IMR-90 (cell line): ENCODE measurements around the gene OR10H3. TPM values are rescaled to one million over a fixed set of nuclear protein-coding genes. Genes with fewer than 3 reads are reported as not detected.

Experiments
- ATAC-seq: fragments of 200-7000 bp; cut with Tn5 transposase; 2 replicates; pipeline ENCODE4 v1.9.1; 2020; ENCODE audit warnings: low read depth, mild to moderate bottlenecking, moderate library complexity
- BruUV-seq: library from RNA; stranded (reverse); fragments of 400-500 nt; replicated peaks from 2 replicates; lab custom pipeline; 2021; lab: Mats Ljungman, UMichigan
- CTCF ChIA-PET: fragments of 300-600 bp; formaldehyde crosslinking; extraction: SDS; loops from one replicate; lab custom pipeline; 2021; ENCODE audit warnings: antibody characterized with exemption; lab: Yijun Ruan, JAX
- POLR2A ChIA-PET: fragments of 300-600 bp; sonication (Branson Sonifier 250); formaldehyde crosslinking; loops from one replicate; lab custom pipeline; 2022; ENCODE audit warnings: antibody characterized with exemption; ENCODE audit not compliant: unreplicated experiment; lab: Charles Lee
- DNase-seq: peaks from one replicate; pipeline ENCODE4 v3.0.0; 2013
- H2AFZ ChIP-seq: replicated peaks from 2 replicates; pipeline ENCODE3; 2013; ENCODE audit warnings: low read length, mild to moderate bottlenecking; ENCODE audit not compliant: poor library complexity
- H2AK5ac ChIP-seq: 2 replicates; pipeline ENCODE4 v1.6.1; 2013; ENCODE audit warnings: low read depth, low read length, inconsistent platforms
- H2AK9ac ChIP-seq: replicated peaks from 2 replicates; pipeline ENCODE3; 2013; ENCODE audit warnings: mild to moderate bottlenecking, low read depth, low read length, moderate library complexity; ENCODE audit not compliant: poor library complexity
- H2BK120ac ChIP-seq: 2 replicates; pipeline ENCODE4 v1.6.1; 2013; ENCODE audit warnings: low read depth, low read length, inconsistent platforms
- H2BK15ac ChIP-seq: 3 replicates; pipeline ENCODE4 v1.6.1; 2013; ENCODE audit warnings: low read depth, low read length, inconsistent platforms
- H2BK20ac ChIP-seq: 2 replicates; pipeline ENCODE4 v1.6.1; 2013; ENCODE audit warnings: low read depth, mild to moderate bottlenecking, inconsistent platforms, low read length, moderate library complexity
- H2BK5ac ChIP-seq: 2 replicates; pipeline ENCODE4 v1.6.1; 2013; ENCODE audit warnings: mild to moderate bottlenecking, low read depth, low read length, inconsistent platforms; ENCODE audit not compliant: poor library complexity, severe bottlenecking
- H3K14ac ChIP-seq: replicated peaks from 2 replicates; pipeline ENCODE4 v1.6.1; 2013; ENCODE audit warnings: low read depth, low read length, inconsistent platforms
- H3K18ac ChIP-seq: 2 replicates; pipeline ENCODE4 v1.6.1; 2013; ENCODE audit warnings: low read depth, low read length, control low read depth
- H3K23ac ChIP-seq: 2 replicates; pipeline ENCODE4 v1.6.1; 2013; ENCODE audit warnings: low read depth, low read length, inconsistent platforms
- H3K27ac ChIP-seq: 2 replicates; pipeline ENCODE4 v1.5.1; 2013; ENCODE audit warnings: mild to moderate bottlenecking, control low read depth, low read length; ENCODE audit not compliant: insufficient read depth
- H3K27me3 ChIP-seq: 2 replicates; pipeline ENCODE4 v1.6.1; 2013; ENCODE audit warnings: low read length; ENCODE audit not compliant: control insufficient read depth, insufficient read depth
- H3K36me3 ChIP-seq: 2 replicates; pipeline ENCODE4 v1.6.1; 2013; ENCODE audit warnings: low read length, mixed read lengths; ENCODE audit not compliant: control insufficient read depth, insufficient read depth
- H3K4ac ChIP-seq: 2 replicates; pipeline ENCODE4 v1.6.1; 2013; ENCODE audit warnings: low read depth, low read length, inconsistent platforms
- H3K4me1 ChIP-seq: 2 replicates; pipeline ENCODE4 v1.6.1; 2013; ENCODE audit warnings: low read length, mixed read lengths; ENCODE audit not compliant: control insufficient read depth, insufficient read depth
- H3K4me2 ChIP-seq: 2 replicates; pipeline ENCODE4 v1.6.1; 2013; ENCODE audit warnings: low read depth, mild to moderate bottlenecking, control low read depth, low read length, moderate library complexity
- H3K4me3 ChIP-seq: 2 replicates; pipeline ENCODE4 v1.5.1; 2013; ENCODE audit warnings: low read depth, mild to moderate bottlenecking, control low read depth, low read length, moderate library complexity; ENCODE audit not compliant: insufficient read depth
- H3K56ac ChIP-seq: 2 replicates; pipeline ENCODE4 v1.6.1; 2013; ENCODE audit warnings: low read length, inconsistent platforms; ENCODE audit not compliant: insufficient read depth; ENCODE audit errors: extremely low read depth
- H3K79me1 ChIP-seq, 2 experiments: 2 replicates each; pipeline ENCODE4 v1.6.1; 2013; ENCODE audit warnings: low read length in 2 of 2, inconsistent platforms in 1 of 2, low read depth in 1 of 2
- H3K9ac ChIP-seq: 2 replicates; pipeline ENCODE4 v1.6.1; 2013; ENCODE audit warnings: low read depth, low read length, control low read depth
- H3K9me1 ChIP-seq: 2 replicates; pipeline ENCODE4 v1.6.1; 2013; ENCODE audit warnings: low read length, inconsistent platforms; ENCODE audit not compliant: insufficient read depth
- H3K9me3 ChIP-seq: 2 replicates; pipeline ENCODE4 v1.6.1; 2013; ENCODE audit warnings: low read length; ENCODE audit not compliant: control insufficient read depth, insufficient read depth
- H4K20me1 ChIP-seq: 2 replicates; pipeline ENCODE4 v1.6.1; 2013; ENCODE audit warnings: low read length, inconsistent platforms; ENCODE audit not compliant: insufficient read depth
- H4K5ac ChIP-seq: 2 replicates; pipeline ENCODE4 v1.6.1; 2013; ENCODE audit warnings: mild to moderate bottlenecking, low read depth, low read length, control low read depth
- H4K8ac ChIP-seq, 2 experiments: 2 replicates each; pipeline ENCODE4 v1.6.1; 2013; ENCODE audit warnings: low read depth in 2 of 2, low read length in 2 of 2, control low read depth in 1 of 2, inconsistent platforms in 1 of 2
- H4K91ac ChIP-seq: 2 replicates; pipeline ENCODE4 v1.6.1; 2013; ENCODE audit warnings: low read depth, low read length, inconsistent platforms; ENCODE audit not compliant: insufficient read depth
- FOS ChIP-seq: fragments of 150-350 bp; IDR thresholded peaks from 2 replicates; pipeline ENCODE4 v1.6.1; 2016; ENCODE audit warnings: low read depth, low read length
- MAZ ChIP-seq: IDR thresholded peaks from 2 replicates; pipeline ENCODE4 v1.6.1; 2012; ENCODE audit warnings: low read depth, mild to moderate bottlenecking, low read length, improper control_type of control experiment, moderate library complexity, borderline replicate concordance
- NFE2L2 ChIP-seq: fragments of 150-350 bp; IDR thresholded peaks from 2 replicates; pipeline ENCODE4 v1.6.1; 2016; ENCODE audit warnings: low read depth, mild to moderate bottlenecking, low read length
- POLR2A ChIP-seq: IDR thresholded peaks from 2 replicates; pipeline ENCODE4 v1.6.1; 2012; ENCODE audit warnings: mild to moderate bottlenecking, low read depth, low read length
- RAD21 ChIP-seq: IDR thresholded peaks from 2 replicates; pipeline ENCODE4 v1.6.1; 2012; ENCODE audit warnings: low read length, improper control_type of control experiment
- RFX5 ChIP-seq: IDR thresholded peaks from 2 replicates; pipeline ENCODE4 v1.8.0; 2012; ENCODE audit warnings: low read depth, mild to moderate bottlenecking, low read length, moderate library complexity
- SMC3 ChIP-seq: fragments of 150-350 bp; IDR thresholded peaks from 2 replicates; pipeline ENCODE4 v1.6.1; 2016; ENCODE audit warnings: low read depth, mild to moderate bottlenecking, antibody characterized with exemption, low read length, moderate library complexity
- USF2 ChIP-seq: fragments of 150-350 bp; IDR thresholded peaks from 2 replicates; pipeline ENCODE4 v1.6.1; 2017; ENCODE audit warnings: mild to moderate bottlenecking, antibody characterized with exemption, low read length, low read depth
- WGBS, 2 experiments: methylation state at CpG; one replicate each; pipeline versions ENCODE4 v1.1.5 to v1.1.7; 2013; ENCODE audit warnings: missing lambda C conversion rate in 2 of 2; ENCODE audit not compliant: insufficient read length in 1 of 2; ENCODE audit errors: extremely low coverage in 2 of 2; 5-methylcytosine and 5-hydroxymethylcytosine counted together
- dilution Hi-C: fragments of 300-500 bp; cut with HindIII; formaldehyde crosslinking; loops from one replicate; pipeline ENCODE4 v1.14.3; 2018; ENCODE audit warnings: low sequenced_read_pairs; ENCODE audit not compliant: unreplicated experiment
- in situ Hi-C: fragments of 300-500 bp; cut with MboI; formaldehyde crosslinking; loops from 3 replicates; pipeline ENCODE4 v1.14.3; 2019; ENCODE audit warnings: low sequenced_read_pairs, inconsistent platforms, mixed read lengths
- intact Hi-C: fragments of 100-400 bp; cut with micrococcal nuclease; formaldehyde crosslinking; loops from 2 replicates; pipeline ENCODE4 v1.10.0; 2022
- polyA plus RNA-seq, 3 experiments: library from polyadenylated mRNA; depleted of rRNA; stranded (reverse); fragments of >200 nt; gene quantifications; 2 replicates each; pipeline ENCODE4 v1.2.3, GENCODE V29; 2012; ENCODE audit warnings: low replicate concordance in 1 of 3
- total RNA-seq: library from RNA; depleted of rRNA; stranded (reverse); fragments of >200 nt; gene quantifications from 2 replicates; pipeline ENCODE4 v1.2.3, GENCODE V29; 2012
- TF ChIP-seq, protein P1 (sequence below): fragments of 150-350 bp; IDR thresholded peaks from 2 replicates; pipeline ENCODE4 v1.6.1; 2016; ENCODE audit warnings: low read depth, mild to moderate bottlenecking, low read length, moderate library complexity, borderline replicate concordance

The OR10H3 gene
- total and polyA plus RNA-seq, 2 of the 4 experiments (the other 2 are of a cell fraction): not detected

- H3K56ac ChIP-seq: no peak overlapping the region
- TF ChIP-seq RAD21 (no peak), USF2 (no peak), FOS (no peak), MAZ (no peak), RFX5 (no peak), SMC3 (no peak), POLR2A (no peak), NFE2L2 (no peak)
- TF ChIP-seq, protein P1, sequence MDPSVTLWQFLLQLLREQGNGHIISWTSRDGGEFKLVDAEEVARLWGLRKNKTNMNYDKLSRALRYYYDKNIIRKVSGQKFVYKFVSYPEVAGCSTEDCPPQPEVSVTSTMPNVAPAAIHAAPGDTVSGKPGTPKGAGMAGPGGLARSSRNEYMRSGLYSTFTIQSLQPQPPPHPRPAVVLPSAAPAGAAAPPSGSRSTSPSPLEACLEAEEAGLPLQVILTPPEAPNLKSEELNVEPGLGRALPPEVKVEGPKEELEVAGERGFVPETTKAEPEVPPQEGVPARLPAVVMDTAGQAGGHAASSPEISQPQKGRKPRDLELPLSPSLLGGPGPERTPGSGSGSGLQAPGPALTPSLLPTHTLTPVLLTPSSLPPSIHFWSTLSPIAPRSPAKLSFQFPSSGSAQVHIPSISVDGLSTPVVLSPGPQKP: no peak
- intact Hi-C loops: no loop called here
- H2BK15ac ChIP-seq: no peak overlapping the region
- in situ Hi-C loops: loop anchor here (10.0 kb wide), 1 partner anchor 100 kb away; the partner anchor contains the start of gene CYP4F12
- H2AK5ac ChIP-seq: no peak overlapping the region
- H4K20me1 ChIP-seq: no peaks in the 10 kb centered on the region
- H3K23ac ChIP-seq: no peak overlapping the region
- no peak overlapping the region for H2BK5ac ChIP-seq
- no peak overlapping the region for H3K14ac ChIP-seq
- no CpG with 5 or more reads among the region's 2 CpGs for WGBS, 2 experiments
- no peak overlapping the region for H2BK120ac ChIP-seq
- no peak overlapping the region for H3K4me3 ChIP-seq
- no peak overlapping the region for H4K5ac ChIP-seq
- no peaks in the 10 kb centered on the region for H3K9me1 ChIP-seq
- H3K9me3 ChIP-seq: peaks cover 47% of the 10 kb centered on the region
- no peak overlapping the region for H3K9ac ChIP-seq
- no peak overlapping the region for H2AK9ac ChIP-seq
- H3K4ac ChIP-seq: no peak overlapping the region
- H3K36me3 ChIP-seq: no peaks in the 10 kb centered on the region
- no peak overlapping the region for H2BK20ac ChIP-seq
- H3K79me1 ChIP-seq: no peaks in the 10 kb centered on the region
- ChIA-PET POLR2A (no interaction called here), CTCF (no interaction called here)
- H4K8ac ChIP-seq: no peak overlapping the region
- no peak for ATAC-seq
- no peaks in the 10 kb centered on the region for H3K4me1 ChIP-seq
- no peak overlapping the region for H4K91ac ChIP-seq
- BruUV-seq: no TSS peak
- H3K27me3 ChIP-seq: no peaks in the 10 kb centered on the region
- no peak overlapping the region for H2AFZ ChIP-seq
- no peak overlapping the region for H3K18ac ChIP-seq
- dilution Hi-C loops: no loop called here
- H3K4me2 ChIP-seq: no peak overlapping the region
- no peak for DNase-seq
- no peak overlapping the region for H3K27ac ChIP-seq
Measured at GRCh38 chr19:15775249-15775648, 37.5 kb downstream of the OR10H3 start.
